Bronchial epithelial cell (primary cell): ENCODE data around the gene MBNL3. TPM values are rescaled to one million over a fixed set of nuclear protein-coding genes. Genes with fewer than 3 reads are reported as not detected.

ENCODE experiments used
- DNase-seq: peaks from one replicate; pipeline ENCODE4 v3.0.0-alpha.2; 2010; ENCODE audit warnings: low read depth
- FAIRE-seq: peaks from 2 replicates; lab custom pipeline; 2011; peaks lifted over from hg19 to GRCh38; lab: Jason Lieb, UNC
- H3K27me3 ChIP-seq: 2 replicates; pipeline ENCODE4 v1.5.1; 2011; ENCODE audit warnings: low read length; ENCODE audit not compliant: control insufficient read depth, insufficient read depth
- H3K36me3 ChIP-seq: 2 replicates; pipeline ENCODE4 v1.5.1; 2011; ENCODE audit warnings: low read length; ENCODE audit not compliant: control insufficient read depth, insufficient read depth
- H3K4me3 ChIP-seq: 2 replicates; pipeline ENCODE4 v1.5.1; 2011; ENCODE audit warnings: mild to moderate bottlenecking, low read depth, low read length, control low read depth
- CTCF ChIP-seq: IDR thresholded peaks from 2 replicates; pipeline ENCODE4 v1.5.1; 2011; ENCODE audit warnings: mild to moderate bottlenecking, moderate library complexity, low read length, control low read depth, inconsistent platforms; ENCODE audit not compliant: insufficient read depth, severe bottlenecking
- total RNA-seq: library from RNA; depleted of rRNA; stranded (reverse); fragments of >200 nt; gene quantifications from 2 replicates; pipeline ENCODE4 v1.2.1, GENCODE V29; 2014

MBNL3 gene
- total RNA-seq, 1 donor from 2014 or later: 3.7 TPM

GRCh38 chrX:132497432-132497831 is 8.6 kb upstream of the MBNL3 start:
- Histone ChIP-seq H3K4me3 (no peak overlapping the region), H3K27me3 (no peaks in the 10 kb centered on the region), H3K36me3 (no peaks in the 10 kb centered on the region)
- TF ChIP-seq CTCF: no peak
- FAIRE-seq (no peak), DNase-seq (no peak)

GRCh38 chrX:132493095-132493494 is 4.3 kb upstream of the MBNL3 start:
- H3K36me3 ChIP-seq: no peaks in the 10 kb centered on the region
- no peak for FAIRE-seq
- no peak overlapping the region for H3K4me3 ChIP-seq
- DNase-seq: no peak
- TF ChIP-seq CTCF: no peak
- H3K27me3 ChIP-seq: no peaks in the 10 kb centered on the region

- FAIRE-seq: no peak
- TF ChIP-seq CTCF: peak; percentile 13
- H3K27me3 ChIP-seq: no peaks in the 10 kb centered on the region
- peak; percentile 61 for DNase-seq
- H3K4me3 ChIP-seq: no peak overlapping the region
- no peaks in the 10 kb centered on the region for H3K36me3 ChIP-seq
Measured at GRCh38 chrX:132491191-132491590, 2.4 kb upstream of the MBNL3 start.

- no peak for DNase-seq
Measured at GRCh38 chrX:132489578-132490419, 961 bp upstream of the MBNL3 start.

GRCh38 chrX:132488180-132488705 is 595 bp downstream of the MBNL3 start:
- no peak for FAIRE-seq
- H3K36me3 ChIP-seq: no peaks in the 10 kb centered on the region
- TF ChIP-seq CTCF: no peak
- peak; percentile 50 for DNase-seq
- H3K4me3 ChIP-seq: peak overlapping the region; percentile 59
- H3K27me3 ChIP-seq: no peaks in the 10 kb centered on the region

More at GRCh38 chrX:132489578-132490419, 961 bp upstream of the MBNL3 start:
- peak overlapping the region; percentile 59 for H3K4me3 ChIP-seq
- no peak for FAIRE-seq
- H3K36me3 ChIP-seq: no peaks in the 10 kb centered on the region
- TF ChIP-seq CTCF: peak; percentile 7
- H3K27me3 ChIP-seq: no peaks in the 10 kb centered on the region
